HepG2 (cell line): ENCODE data around the gene RTF1. TPM values are rescaled to one million over a fixed set of nuclear protein-coding genes. Genes with fewer than 3 reads are reported as not detected.
A peak's percentile ranks its signal among the peaks of the same experiment; 100 is the strongest.

Experiments used
- DMAP1 ChIP-seq: IDR thresholded peaks from 2 replicates; pipeline ENCODE4 v1.6.1; 2016
- HOXA5 ChIP-seq: sonication (generic); formaldehyde crosslinking; IDR thresholded peaks from 2 replicates; pipeline ENCODE4 v1.4.0; 2020; ENCODE audit warnings: missing genetic modification reagents
- JUNB ChIP-seq: sonication (generic); formaldehyde crosslinking; IDR thresholded peaks from 2 replicates; pipeline ENCODE4 v1.8.0; 2022; ENCODE audit warnings: missing genetic modification reagents, mild to moderate bottlenecking, borderline replicate concordance
- KLF16 ChIP-seq, 2 experiments: sonication (generic) in 1 of 2; formaldehyde crosslinking in 1 of 2; IDR thresholded peaks; 2 replicates each; pipeline versions ENCODE4 v1.6.1 to v1.8.0; 2016 to 2023; ENCODE audit warnings: missing genetic modification reagents in 2 of 2, missing compliant biosample characterization in 1 of 2
- NFYC ChIP-seq: IDR thresholded peaks from 2 replicates; pipeline ENCODE4 v1.6.1; 2016; ENCODE audit warnings: missing genetic modification reagents, missing compliant biosample characterization
- PCBP2 ChIP-seq: fragments of 200-400 bp; formaldehyde crosslinking; optimal IDR thresholded peaks from 2 replicates; pipeline ENCODE3; 2018; ENCODE audit warnings: low read length, low read depth; ENCODE audit not compliant: poor library complexity, severe bottlenecking
- POGZ ChIP-seq: sonication (generic); formaldehyde crosslinking; IDR thresholded peaks from 2 replicates; pipeline ENCODE4 v1.4.0; 2020; ENCODE audit warnings: mild to moderate bottlenecking, missing genetic modification reagents
- RARA ChIP-seq: IDR thresholded peaks from 2 replicates; pipeline ENCODE4 v1.6.1; 2016; ENCODE audit warnings: missing genetic modification reagents, missing compliant biosample characterization
- RFX3 ChIP-seq: IDR thresholded peaks from 2 replicates; pipeline ENCODE4 v1.6.1; 2016; ENCODE audit warnings: missing biosample characterization, missing genetic modification reagents
- SOX13 ChIP-seq, 3 experiments: fragments of 450-650 bp in 1 of 3; sonication (generic) in 1 of 3; formaldehyde crosslinking in 1 of 3; IDR thresholded peaks in 2 of 3; conservative IDR thresholded peaks in 1 of 3; 2 replicates each; pipeline versions ENCODE4 v1.5.0 to v1.6.1; 2016 to 2020; ENCODE audit warnings: antibody characterized with exemption in 1 of 3, mild to moderate bottlenecking in 1 of 3, missing compliant biosample characterization in 1 of 3, missing genetic modification reagents in 1 of 3, moderate library complexity in 1 of 3
- ZFY ChIP-seq: sonication (generic); formaldehyde crosslinking; IDR thresholded peaks from 2 replicates; pipeline ENCODE4 v1.4.0; 2020; ENCODE audit warnings: missing genetic modification reagents
- ZNF547 ChIP-seq: sonication (generic); formaldehyde crosslinking; IDR thresholded peaks from 2 replicates; pipeline ENCODE4 v1.5.1; 2020; ENCODE audit warnings: mild to moderate bottlenecking, missing genetic modification reagents
- polyA plus RNA-seq, 8 experiments: library from polyadenylated mRNA; depleted of rRNA in 3 of 8; stranded (reverse) in 7 of 8; unstranded in 1 of 8; fragments of >200 nt; fragmentation: Illumina TruSeq in 4 of 8; extraction: Trizol in 4 of 8; gene quantifications; 2 replicates each; pipeline versions ENCODE4 v1.2.1 to v1.2.3, GENCODE V29; 2011 to 2016; ENCODE audit warnings: low read depth in 4 of 8, missing spikeins in 1 of 8, mixed read lengths in 1 of 8; ENCODE audit not compliant: insufficient read depth in 1 of 8
- total RNA-seq, 5 experiments: library from RNA; depleted of rRNA; stranded (reverse); fragments of >200 nt; fragmentation: Illumina TruSeq; extraction: Trizol; gene quantifications; 2 replicates each; pipeline ENCODE4 v1.2.3, GENCODE V29; 2016; ENCODE audit warnings: low read depth in 1 of 5
- TF ChIP-seq, protein P1 (sequence below): IDR thresholded peaks from 2 replicates; pipeline ENCODE4 v1.6.1; 2018; ENCODE audit warnings: missing genetic modification reagents, mild to moderate bottlenecking, missing compliant biosample characterization
- TF ChIP-seq, protein P2 (sequence below): sonication (generic); formaldehyde crosslinking; IDR thresholded peaks from 2 replicates; pipeline ENCODE4 v1.5.0; 2020; ENCODE audit warnings: mild to moderate bottlenecking, missing genetic modification reagents, borderline replicate concordance
- TF ChIP-seq, protein P3 (sequence below): sonication (generic); formaldehyde crosslinking; IDR thresholded peaks from 2 replicates; pipeline ENCODE4 v1.4.0; 2020; ENCODE audit warnings: missing genetic modification reagents, mild to moderate bottlenecking, borderline replicate concordance
- TF ChIP-seq, protein P4 (sequence below): IDR thresholded peaks from 2 replicates; pipeline ENCODE4 v1.6.1; 2012; ENCODE audit warnings: inconsistent platforms
- TF ChIP-seq, protein P5 (sequence below): sonication (generic); formaldehyde crosslinking; conservative IDR thresholded peaks from 2 replicates; pipeline ENCODE4 v1.4.0; 2020; ENCODE audit warnings: missing genetic modification reagents

RTF1 gene
- total and polyA plus RNA-seq, 2 of the 13 experiments (the other 11 are each of a cell fraction or from before 2014, with no cell fraction given), result 13.9 to 17.9 TPM

DNA sequence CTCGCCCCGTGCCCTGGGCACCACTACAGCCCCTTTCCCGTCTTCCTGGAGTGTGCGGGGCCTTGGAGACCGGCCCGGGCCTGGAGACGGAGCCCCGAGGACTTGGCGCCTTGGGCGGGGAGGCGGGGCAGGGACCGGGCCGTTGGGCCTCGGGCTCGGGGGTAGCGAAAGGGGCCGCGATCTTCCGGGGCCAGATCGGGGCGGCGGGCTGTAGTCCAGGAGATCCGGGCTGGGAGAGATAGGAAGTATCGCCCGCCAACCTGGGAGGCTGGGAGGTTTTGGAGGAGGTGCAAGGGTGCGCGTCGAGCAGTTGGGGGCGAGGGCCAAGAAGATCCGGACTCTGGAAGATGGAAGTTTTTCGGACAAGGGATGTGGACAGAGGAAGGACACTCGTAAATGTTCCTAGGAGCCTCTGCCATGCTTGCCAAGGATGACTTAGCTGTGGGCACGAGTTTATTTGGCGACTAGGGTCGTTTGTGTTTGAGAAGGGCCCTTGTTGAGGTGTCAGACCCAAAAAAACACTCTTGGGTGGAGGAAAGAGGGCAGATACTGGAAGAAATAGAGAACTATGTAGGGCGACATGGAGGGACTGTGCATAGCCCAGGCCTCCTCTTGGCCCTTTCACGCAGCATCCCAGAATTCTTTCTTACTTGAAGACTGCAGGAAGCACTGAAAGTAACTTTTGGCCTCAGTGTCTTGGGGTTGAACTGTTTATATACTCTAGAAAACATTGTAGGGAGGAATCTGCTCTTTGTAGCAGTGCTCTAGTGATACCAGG lies 712 bp downstream of the RTF1 start (continued):
- TF ChIP-seq JUNB (CRISPR knock-in tag), result no peak
- no peak for TF ChIP-seq RARA (CRISPR knock-in tag)
- no peak; the same call in 1 of the 2 replicates for TF ChIP-seq ZNF547 (CRISPR knock-in tag)
- TF ChIP-seq HOXA5 (CRISPR knock-in tag), result peak; percentile 11; the same call in 1 of the 2 replicates
- TF ChIP-seq KLF16 (CRISPR knock-in tag; IDR thresholded peaks at IDR 0.05), result no peak
- TF ChIP-seq, protein P1, sequence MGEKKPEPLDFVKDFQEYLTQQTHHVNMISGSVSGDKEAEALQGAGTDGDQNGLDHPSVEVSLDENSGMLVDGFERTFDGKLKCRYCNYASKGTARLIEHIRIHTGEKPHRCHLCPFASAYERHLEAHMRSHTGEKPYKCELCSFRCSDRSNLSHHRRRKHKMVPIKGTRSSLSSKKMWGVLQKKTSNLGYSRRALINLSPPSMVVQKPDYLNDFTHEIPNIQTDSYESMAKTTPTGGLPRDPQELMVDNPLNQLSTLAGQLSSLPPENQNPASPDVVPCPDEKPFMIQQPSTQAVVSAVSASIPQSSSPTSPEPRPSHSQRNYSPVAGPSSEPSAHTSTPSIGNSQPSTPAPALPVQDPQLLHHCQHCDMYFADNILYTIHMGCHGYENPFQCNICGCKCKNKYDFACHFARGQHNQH (CRISPR knock-in tag), result no peak
- TF ChIP-seq, protein P2, sequence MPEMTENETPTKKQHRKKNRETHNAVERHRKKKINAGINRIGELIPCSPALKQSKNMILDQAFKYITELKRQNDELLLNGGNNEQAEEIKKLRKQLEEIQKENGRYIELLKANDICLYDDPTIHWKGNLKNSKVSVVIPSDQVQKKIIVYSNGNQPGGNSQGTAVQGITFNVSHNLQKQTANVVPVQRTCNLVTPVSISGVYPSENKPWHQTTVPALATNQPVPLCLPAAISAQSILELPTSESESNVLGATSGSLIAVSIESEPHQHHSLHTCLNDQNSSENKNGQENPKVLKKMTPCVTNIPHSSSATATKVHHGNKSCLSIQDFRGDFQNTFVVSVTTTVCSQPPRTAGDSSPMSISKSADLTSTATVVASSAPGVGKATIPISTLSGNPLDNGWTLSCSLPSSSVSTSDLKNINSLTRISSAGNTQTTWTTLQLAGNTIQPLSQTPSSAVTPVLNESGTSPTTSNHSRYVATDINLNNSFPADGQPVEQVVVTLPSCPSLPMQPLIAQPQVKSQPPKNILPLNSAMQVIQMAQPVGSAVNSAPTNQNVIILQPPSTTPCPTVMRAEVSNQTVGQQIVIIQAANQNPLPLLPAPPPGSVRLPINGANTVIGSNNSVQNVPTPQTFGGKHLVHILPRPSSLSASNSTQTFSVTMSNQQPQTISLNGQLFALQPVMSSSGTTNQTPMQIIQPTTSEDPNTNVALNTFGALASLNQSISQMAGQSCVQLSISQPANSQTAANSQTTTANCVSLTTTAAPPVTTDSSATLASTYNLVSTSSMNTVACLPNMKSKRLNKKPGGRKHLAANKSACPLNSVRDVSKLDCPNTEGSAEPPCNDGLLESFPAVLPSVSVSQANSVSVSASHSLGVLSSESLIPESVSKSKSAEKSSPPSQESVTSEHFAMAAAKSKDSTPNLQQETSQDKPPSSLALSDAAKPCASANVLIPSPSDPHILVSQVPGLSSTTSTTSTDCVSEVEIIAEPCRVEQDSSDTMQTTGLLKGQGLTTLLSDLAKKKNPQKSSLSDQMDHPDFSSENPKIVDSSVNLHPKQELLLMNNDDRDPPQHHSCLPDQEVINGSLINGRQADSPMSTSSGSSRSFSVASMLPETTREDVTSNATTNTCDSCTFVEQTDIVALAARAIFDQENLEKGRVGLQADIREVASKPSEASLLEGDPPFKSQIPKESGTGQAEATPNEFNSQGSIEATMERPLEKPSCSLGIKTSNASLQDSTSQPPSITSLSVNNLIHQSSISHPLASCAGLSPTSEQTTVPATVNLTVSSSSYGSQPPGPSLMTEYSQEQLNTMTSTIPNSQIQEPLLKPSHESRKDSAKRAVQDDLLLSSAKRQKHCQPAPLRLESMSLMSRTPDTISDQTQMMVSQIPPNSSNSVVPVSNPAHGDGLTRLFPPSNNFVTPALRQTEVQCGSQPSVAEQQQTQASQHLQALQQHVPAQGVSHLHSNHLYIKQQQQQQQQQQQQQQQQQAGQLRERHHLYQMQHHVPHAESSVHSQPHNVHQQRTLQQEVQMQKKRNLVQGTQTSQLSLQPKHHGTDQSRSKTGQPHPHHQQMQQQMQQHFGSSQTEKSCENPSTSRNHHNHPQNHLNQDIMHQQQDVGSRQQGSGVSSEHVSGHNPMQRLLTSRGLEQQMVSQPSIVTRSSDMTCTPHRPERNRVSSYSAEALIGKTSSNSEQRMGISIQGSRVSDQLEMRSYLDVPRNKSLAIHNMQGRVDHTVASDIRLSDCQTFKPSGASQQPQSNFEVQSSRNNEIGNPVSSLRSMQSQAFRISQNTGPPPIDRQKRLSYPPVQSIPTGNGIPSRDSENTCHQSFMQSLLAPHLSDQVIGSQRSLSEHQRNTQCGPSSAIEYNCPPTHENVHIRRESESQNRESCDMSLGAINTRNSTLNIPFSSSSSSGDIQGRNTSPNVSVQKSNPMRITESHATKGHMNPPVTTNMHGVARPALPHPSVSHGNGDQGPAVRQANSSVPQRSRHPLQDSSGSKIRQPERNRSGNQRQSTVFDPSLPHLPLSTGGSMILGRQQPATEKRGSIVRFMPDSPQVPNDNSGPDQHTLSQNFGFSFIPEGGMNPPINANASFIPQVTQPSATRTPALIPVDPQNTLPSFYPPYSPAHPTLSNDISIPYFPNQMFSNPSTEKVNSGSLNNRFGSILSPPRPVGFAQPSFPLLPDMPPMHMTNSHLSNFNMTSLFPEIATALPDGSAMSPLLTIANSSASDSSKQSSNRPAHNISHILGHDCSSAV (CRISPR knock-in tag), result no peak
- TF ChIP-seq, protein P3, sequence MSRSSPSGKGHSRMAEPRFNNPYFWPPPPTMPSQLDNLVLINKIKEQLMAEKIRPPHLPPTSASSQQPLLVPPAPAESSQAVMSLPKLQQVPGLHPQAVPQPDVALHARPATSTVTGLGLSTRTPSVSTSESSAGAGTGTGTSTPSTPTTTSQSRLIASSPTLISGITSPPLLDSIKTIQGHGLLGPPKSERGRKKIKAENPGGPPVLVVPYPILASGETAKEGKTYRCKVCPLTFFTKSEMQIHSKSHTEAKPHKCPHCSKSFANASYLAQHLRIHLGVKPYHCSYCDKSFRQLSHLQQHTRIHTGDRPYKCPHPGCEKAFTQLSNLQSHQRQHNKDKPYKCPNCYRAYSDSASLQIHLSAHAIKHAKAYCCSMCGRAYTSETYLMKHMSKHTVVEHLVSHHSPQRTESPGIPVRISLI (CRISPR knock-in tag), result no peak
- TF ChIP-seq NFYC (CRISPR knock-in tag), result no peak
- no peak for TF ChIP-seq SOX13 (IDR thresholded peaks at IDR 0.05)
- no peak for TF ChIP-seq SOX13 (CRISPR knock-in tag; conservative IDR thresholded peaks at IDR 0.05 in 1 of 2, IDR thresholded peaks at IDR 0.05 in 1 of 2)
- no peak for TF ChIP-seq DMAP1 (CRISPR knock-in tag)
- TF ChIP-seq RFX3, result no peak
- TF ChIP-seq ZFY, result peak; percentile 61
- TF ChIP-seq PCBP2, result no peak
- TF ChIP-seq, protein P4, sequence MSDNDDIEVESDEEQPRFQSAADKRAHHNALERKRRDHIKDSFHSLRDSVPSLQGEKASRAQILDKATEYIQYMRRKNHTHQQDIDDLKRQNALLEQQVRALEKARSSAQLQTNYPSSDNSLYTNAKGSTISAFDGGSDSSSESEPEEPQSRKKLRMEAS, result no peak
- TF ChIP-seq, protein P5, sequence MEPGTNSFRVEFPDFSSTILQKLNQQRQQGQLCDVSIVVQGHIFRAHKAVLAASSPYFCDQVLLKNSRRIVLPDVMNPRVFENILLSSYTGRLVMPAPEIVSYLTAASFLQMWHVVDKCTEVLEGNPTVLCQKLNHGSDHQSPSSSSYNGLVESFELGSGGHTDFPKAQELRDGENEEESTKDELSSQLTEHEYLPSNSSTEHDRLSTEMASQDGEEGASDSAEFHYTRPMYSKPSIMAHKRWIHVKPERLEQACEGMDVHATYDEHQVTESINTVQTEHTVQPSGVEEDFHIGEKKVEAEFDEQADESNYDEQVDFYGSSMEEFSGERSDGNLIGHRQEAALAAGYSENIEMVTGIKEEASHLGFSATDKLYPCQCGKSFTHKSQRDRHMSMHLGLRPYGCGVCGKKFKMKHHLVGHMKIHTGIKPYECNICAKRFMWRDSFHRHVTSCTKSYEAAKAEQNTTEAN (CRISPR knock-in tag), result no peak
- TF ChIP-seq POGZ, result peak; percentile 43; the same call in 1 of the 2 replicates
